GM15510 (cell line): ENCODE measurements around the gene LRP1B.

Experiments used
- POLR2A ChIP-seq: IDR thresholded peaks from 3 replicates; pipeline ENCODE4 v1.6.1; 2011; ENCODE audit warnings: borderline replicate concordance; ENCODE audit not compliant: insufficient read length; ENCODE audit errors: extremely low read depth

LRP1B gene

GRCh38 chr2:140717481-140717880 lies 1413.3 kb downstream of the LRP1B start:
- TF ChIP-seq POLR2A: no peak

- TF ChIP-seq POLR2A: no peak
These were observed 1416.2 kb downstream of the LRP1B start for GRCh38 chr2:140714586-140714985.

- TF ChIP-seq POLR2A: no peak
These were observed 1418.9 kb downstream of the LRP1B start for GRCh38 chr2:140711867-140712266.

- no peak for TF ChIP-seq POLR2A
These were observed 1429.1 kb downstream of the LRP1B start for GRCh38 chr2:140701726-140702125.

GRCh38 chr2:140698636-140699035 lies 1432.2 kb downstream of the LRP1B start:
- TF ChIP-seq POLR2A: no peak

- TF ChIP-seq POLR2A: no peak
These were observed 1434.4 kb downstream of the LRP1B start for GRCh38 chr2:140696449-140696848.

- no peak for TF ChIP-seq POLR2A
These were observed 1435.7 kb downstream of the LRP1B start for GRCh38 chr2:140695155-140695554.

GRCh38 chr2:140687825-140688224 lies 1443.0 kb downstream of the LRP1B start:
- no peak for TF ChIP-seq POLR2A

- no peak for TF ChIP-seq POLR2A
These were observed 1447.2 kb downstream of the LRP1B start for GRCh38 chr2:140683658-140684057.

- no peak for TF ChIP-seq POLR2A
These were observed 1450.0 kb downstream of the LRP1B start for GRCh38 chr2:140680862-140681261.

GRCh38 chr2:140679752-140680151 lies 1451.1 kb downstream of the LRP1B start:
- TF ChIP-seq POLR2A: no peak

GRCh38 chr2:140669911-140670310 lies 1460.9 kb downstream of the LRP1B start:
- no peak for TF ChIP-seq POLR2A

- no peak for TF ChIP-seq POLR2A
These were observed 1463.6 kb downstream of the LRP1B start for GRCh38 chr2:140667203-140667602.

GRCh38 chr2:140662504-140662903 lies 1468.3 kb downstream of the LRP1B start:
- TF ChIP-seq POLR2A: no peak

- TF ChIP-seq POLR2A: no peak
These were observed 1471.8 kb downstream of the LRP1B start for GRCh38 chr2:140658760-140659692.

- no peak for TF ChIP-seq POLR2A
These were observed 1473.2 kb downstream of the LRP1B start for GRCh38 chr2:140657657-140658056.
